IMR-90 (cell line): Measurements from ENCODE around the gene PRKAR1A. TPM values are rescaled to one million over a fixed set of nuclear protein-coding genes. Genes with fewer than 3 reads are reported as not detected.

Experiments
- ATAC-seq: fragments of 200-7000 bp; cut with Tn5 transposase; 2 replicates; pipeline ENCODE4 v1.9.1; 2020; ENCODE audit warnings: low read depth, mild to moderate bottlenecking, moderate library complexity
- BruUV-seq: library from RNA; stranded (reverse); fragments of 400-500 nt; replicated peaks from 2 replicates; lab custom pipeline; 2021; lab: Mats Ljungman, UMichigan
- CTCF ChIA-PET: fragments of 300-600 bp; formaldehyde crosslinking; extraction: SDS; loops from one replicate; lab custom pipeline; 2021; ENCODE audit warnings: antibody characterized with exemption; lab: Yijun Ruan, JAX
- POLR2A ChIA-PET: fragments of 300-600 bp; sonication (Branson Sonifier 250); formaldehyde crosslinking; loops from one replicate; lab custom pipeline; 2022; ENCODE audit warnings: antibody characterized with exemption; ENCODE audit not compliant: unreplicated experiment; lab: Charles Lee
- DNase-seq: peaks from one replicate; pipeline ENCODE4 v3.0.0; 2013
- H2AFZ ChIP-seq: replicated peaks from 2 replicates; pipeline ENCODE3; 2013; ENCODE audit warnings: low read length, mild to moderate bottlenecking; ENCODE audit not compliant: poor library complexity
- H2AK5ac ChIP-seq: 2 replicates; pipeline ENCODE4 v1.6.1; 2013; ENCODE audit warnings: low read depth, low read length, inconsistent platforms
- H2AK9ac ChIP-seq: replicated peaks from 2 replicates; pipeline ENCODE3; 2013; ENCODE audit warnings: mild to moderate bottlenecking, low read depth, low read length, moderate library complexity; ENCODE audit not compliant: poor library complexity
- H2BK120ac ChIP-seq: 2 replicates; pipeline ENCODE4 v1.6.1; 2013; ENCODE audit warnings: low read depth, low read length, inconsistent platforms
- H2BK15ac ChIP-seq: 3 replicates; pipeline ENCODE4 v1.6.1; 2013; ENCODE audit warnings: low read depth, low read length, inconsistent platforms
- H2BK20ac ChIP-seq: 2 replicates; pipeline ENCODE4 v1.6.1; 2013; ENCODE audit warnings: low read depth, mild to moderate bottlenecking, inconsistent platforms, low read length, moderate library complexity
- H2BK5ac ChIP-seq: 2 replicates; pipeline ENCODE4 v1.6.1; 2013; ENCODE audit warnings: mild to moderate bottlenecking, low read depth, low read length, inconsistent platforms; ENCODE audit not compliant: poor library complexity, severe bottlenecking
- H3K14ac ChIP-seq: replicated peaks from 2 replicates; pipeline ENCODE4 v1.6.1; 2013; ENCODE audit warnings: low read depth, low read length, inconsistent platforms
- H3K18ac ChIP-seq: 2 replicates; pipeline ENCODE4 v1.6.1; 2013; ENCODE audit warnings: low read depth, low read length, control low read depth
- H3K23ac ChIP-seq: 2 replicates; pipeline ENCODE4 v1.6.1; 2013; ENCODE audit warnings: low read depth, low read length, inconsistent platforms
- H3K27ac ChIP-seq: 2 replicates; pipeline ENCODE4 v1.5.1; 2013; ENCODE audit warnings: mild to moderate bottlenecking, control low read depth, low read length; ENCODE audit not compliant: insufficient read depth
- H3K27me3 ChIP-seq: 2 replicates; pipeline ENCODE4 v1.6.1; 2013; ENCODE audit warnings: low read length; ENCODE audit not compliant: control insufficient read depth, insufficient read depth
- H3K36me3 ChIP-seq: 2 replicates; pipeline ENCODE4 v1.6.1; 2013; ENCODE audit warnings: low read length, mixed read lengths; ENCODE audit not compliant: control insufficient read depth, insufficient read depth
- H3K4ac ChIP-seq: 2 replicates; pipeline ENCODE4 v1.6.1; 2013; ENCODE audit warnings: low read depth, low read length, inconsistent platforms
- H3K4me1 ChIP-seq: 2 replicates; pipeline ENCODE4 v1.6.1; 2013; ENCODE audit warnings: low read length, mixed read lengths; ENCODE audit not compliant: control insufficient read depth, insufficient read depth
- H3K4me2 ChIP-seq: 2 replicates; pipeline ENCODE4 v1.6.1; 2013; ENCODE audit warnings: low read depth, mild to moderate bottlenecking, control low read depth, low read length, moderate library complexity
- H3K4me3 ChIP-seq: 2 replicates; pipeline ENCODE4 v1.5.1; 2013; ENCODE audit warnings: low read depth, mild to moderate bottlenecking, control low read depth, low read length, moderate library complexity; ENCODE audit not compliant: insufficient read depth
- H3K56ac ChIP-seq: 2 replicates; pipeline ENCODE4 v1.6.1; 2013; ENCODE audit warnings: low read length, inconsistent platforms; ENCODE audit not compliant: insufficient read depth; ENCODE audit errors: extremely low read depth
- H3K79me1 ChIP-seq, 2 experiments: 2 replicates each; pipeline ENCODE4 v1.6.1; 2013; ENCODE audit warnings: low read length in 2 of 2, inconsistent platforms in 1 of 2, low read depth in 1 of 2
- H3K9ac ChIP-seq: 2 replicates; pipeline ENCODE4 v1.6.1; 2013; ENCODE audit warnings: low read depth, low read length, control low read depth
- H3K9me1 ChIP-seq: 2 replicates; pipeline ENCODE4 v1.6.1; 2013; ENCODE audit warnings: low read length, inconsistent platforms; ENCODE audit not compliant: insufficient read depth
- H3K9me3 ChIP-seq: 2 replicates; pipeline ENCODE4 v1.6.1; 2013; ENCODE audit warnings: low read length; ENCODE audit not compliant: control insufficient read depth, insufficient read depth
- H4K20me1 ChIP-seq: 2 replicates; pipeline ENCODE4 v1.6.1; 2013; ENCODE audit warnings: low read length, inconsistent platforms; ENCODE audit not compliant: insufficient read depth
- H4K5ac ChIP-seq: 2 replicates; pipeline ENCODE4 v1.6.1; 2013; ENCODE audit warnings: mild to moderate bottlenecking, low read depth, low read length, control low read depth
- H4K8ac ChIP-seq, 2 experiments: 2 replicates each; pipeline ENCODE4 v1.6.1; 2013; ENCODE audit warnings: low read depth in 2 of 2, low read length in 2 of 2, control low read depth in 1 of 2, inconsistent platforms in 1 of 2
- H4K91ac ChIP-seq: 2 replicates; pipeline ENCODE4 v1.6.1; 2013; ENCODE audit warnings: low read depth, low read length, inconsistent platforms; ENCODE audit not compliant: insufficient read depth
- BHLHE40 ChIP-seq: fragments of 150-350 bp; IDR thresholded peaks from 2 replicates; pipeline ENCODE4 v1.6.1; 2016; ENCODE audit warnings: mild to moderate bottlenecking, low read depth, low read length
- CHD1 ChIP-seq: IDR thresholded peaks from 2 replicates; pipeline ENCODE4 v1.6.1; 2012; ENCODE audit warnings: low read depth, low read length, improper control_type of control experiment
- CTCF ChIP-seq: conservative IDR thresholded peaks from 2 replicates; pipeline ENCODE4 v1.5.1; 2012; ENCODE audit warnings: mild to moderate bottlenecking, low read depth, low read length, improper control_type of control experiment
- ELK1 ChIP-seq: fragments of 150-350 bp; IDR thresholded peaks from 2 replicates; pipeline ENCODE4 v1.6.1; 2016; ENCODE audit warnings: low read depth, mild to moderate bottlenecking, low read length, moderate library complexity, borderline replicate concordance
- FOS ChIP-seq: fragments of 150-350 bp; IDR thresholded peaks from 2 replicates; pipeline ENCODE4 v1.6.1; 2016; ENCODE audit warnings: low read depth, low read length
- MAFK ChIP-seq: IDR thresholded peaks from 2 replicates; pipeline ENCODE4 v1.6.1; 2012; ENCODE audit warnings: low read depth, low read length, improper control_type of control experiment
- MAZ ChIP-seq: IDR thresholded peaks from 2 replicates; pipeline ENCODE4 v1.6.1; 2012; ENCODE audit warnings: low read depth, mild to moderate bottlenecking, low read length, improper control_type of control experiment, moderate library complexity, borderline replicate concordance
- MXI1 ChIP-seq: IDR thresholded peaks from 2 replicates; pipeline ENCODE4 v1.6.1; 2012; ENCODE audit warnings: low read depth, mild to moderate bottlenecking, low read length, moderate library complexity, borderline replicate concordance
- NFE2L2 ChIP-seq: fragments of 150-350 bp; IDR thresholded peaks from 2 replicates; pipeline ENCODE4 v1.6.1; 2016; ENCODE audit warnings: low read depth, mild to moderate bottlenecking, low read length
- POLR2A ChIP-seq: IDR thresholded peaks from 2 replicates; pipeline ENCODE4 v1.6.1; 2012; ENCODE audit warnings: mild to moderate bottlenecking, low read depth, low read length
- RAD21 ChIP-seq: IDR thresholded peaks from 2 replicates; pipeline ENCODE4 v1.6.1; 2012; ENCODE audit warnings: low read length, improper control_type of control experiment
- RCOR1 ChIP-seq: IDR thresholded peaks from 2 replicates; pipeline ENCODE4 v1.6.1; 2012; ENCODE audit warnings: mild to moderate bottlenecking, low read length, improper control_type of control experiment; ENCODE audit not compliant: insufficient replicate concordance
- RFX5 ChIP-seq: IDR thresholded peaks from 2 replicates; pipeline ENCODE4 v1.8.0; 2012; ENCODE audit warnings: low read depth, mild to moderate bottlenecking, low read length, moderate library complexity
- USF2 ChIP-seq: fragments of 150-350 bp; IDR thresholded peaks from 2 replicates; pipeline ENCODE4 v1.6.1; 2017; ENCODE audit warnings: mild to moderate bottlenecking, antibody characterized with exemption, low read length, low read depth
- WGBS, 2 experiments: methylation state at CpG; one replicate each; pipeline versions ENCODE4 v1.1.5 to v1.1.7; 2013; ENCODE audit warnings: missing lambda C conversion rate in 2 of 2; ENCODE audit not compliant: insufficient read length in 1 of 2; ENCODE audit errors: extremely low coverage in 2 of 2; 5-methylcytosine and 5-hydroxymethylcytosine counted together
- dilution Hi-C: fragments of 300-500 bp; cut with HindIII; formaldehyde crosslinking; loops from one replicate; pipeline ENCODE4 v1.14.3; 2018; ENCODE audit warnings: low sequenced_read_pairs; ENCODE audit not compliant: unreplicated experiment
- in situ Hi-C: fragments of 300-500 bp; cut with MboI; formaldehyde crosslinking; loops from 3 replicates; pipeline ENCODE4 v1.14.3; 2019; ENCODE audit warnings: low sequenced_read_pairs, inconsistent platforms, mixed read lengths
- intact Hi-C: fragments of 100-400 bp; cut with micrococcal nuclease; formaldehyde crosslinking; loops from 2 replicates; pipeline ENCODE4 v1.10.0; 2022
- polyA plus RNA-seq, 3 experiments: library from polyadenylated mRNA; depleted of rRNA; stranded (reverse); fragments of >200 nt; gene quantifications; 2 replicates each; pipeline ENCODE4 v1.2.3, GENCODE V29; 2012; ENCODE audit warnings: low replicate concordance in 1 of 3
- total RNA-seq: library from RNA; depleted of rRNA; stranded (reverse); fragments of >200 nt; gene quantifications from 2 replicates; pipeline ENCODE4 v1.2.3, GENCODE V29; 2012

PRKAR1A gene
- total and polyA plus RNA-seq, 2 of the 4 experiments (the other 2 are of a cell fraction) = 145 to 256 TPM

- Histone ChIP-seq H3K4me2 (no peak overlapping the region), H3K27ac (no peak overlapping the region), H2BK5ac (no peak overlapping the region), H3K4me1 (no peaks in the 10 kb centered on the region), H3K79me1 (peaks cover 0 to 4% of the 10 kb centered on the region in 2 experiments; a peak in 1 of 4 replicates), H4K8ac (no peak overlapping the region), H3K4ac (no peak overlapping the region), H3K36me3 (peaks cover 33% of the 10 kb centered on the region), H3K4me3 (no peak overlapping the region), H3K9me3 (no peaks in the 10 kb centered on the region), H3K56ac (no peak overlapping the region), H3K23ac (no peak overlapping the region), H2AFZ (no peak overlapping the region), H3K9me1 (no peaks in the 10 kb centered on the region; the same call in 1 of the 2 replicates), H3K18ac (no peak overlapping the region), H3K27me3 (no peaks in the 10 kb centered on the region), H2BK15ac (no peak overlapping the region), H4K91ac (no peak overlapping the region), H2AK5ac (no peak overlapping the region), H2AK9ac (no peak overlapping the region), H3K9ac (no peak overlapping the region), H3K14ac (no peak overlapping the region), H2BK20ac (no peak overlapping the region), H4K20me1 (no peaks in the 10 kb centered on the region), H4K5ac (no peak overlapping the region), H2BK120ac (no peak overlapping the region)
- ATAC-seq = no peak
- no peak for DNase-seq
- in situ Hi-C loops = loop anchor here (10.0 kb wide), 1 partner anchor 705 kb away; no protein-coding TSS in a partner anchor
- ChIA-PET POLR2A (interaction anchor here (0.7 kb wide), 1 partner anchor 971 kb away, joined by 3 read pairs; no protein-coding TSS in a partner anchor), CTCF (no interaction called here)
- WGBS, 2 experiments = 89% methylated on average over 6 of the region's 20 CpGs; no CpG with 5 or more reads in 1 of the 2 experiments
- no TSS peak for BruUV-seq
- intact Hi-C loops = no loop called here
- dilution Hi-C loops = no loop called here
- no peak for TF ChIP-seq RAD21
- TF ChIP-seq MAZ = no peak
- TF ChIP-seq MAFK = no peak
- no peak for TF ChIP-seq FOS
- TF ChIP-seq ELK1 = no peak
- no peak for TF ChIP-seq RCOR1
- TF ChIP-seq MXI1 = no peak
- TF ChIP-seq CHD1 = no peak
- TF ChIP-seq POLR2A = no peak
- no peak for TF ChIP-seq USF2
- no peak for TF ChIP-seq NFE2L2
- no peak for TF ChIP-seq BHLHE40
- TF ChIP-seq CTCF = no peak
- no peak for TF ChIP-seq RFX5
Observed at GRCh38 chr17:68539548-68540467, 27.6 kb downstream of the PRKAR1A start.
